ENCODE measurements around the gene WRAP73.

GRCh38 chr1:3628445-3628844 is 21.5 kb downstream of the WRAP73 start:
- no peak for TF ChIP-seq POLR2AphosphoS5 (IDR thresholded peaks at IDR 0.05; ENCODE audit: low read depth, low read length)
- no peak for TF ChIP-seq POLR2A (IDR thresholded peaks at IDR 0.05; ENCODE audit: low read depth, low read length)
